ENCODE measurements around the gene SMCR8. TPM values are rescaled to one million over a fixed set of nuclear protein-coding genes. Genes with fewer than 3 reads are reported as not detected.

Gene SMCR8
- total and polyA plus RNA-seq, 4 donors, result 0.76 to 9.7 (median 6.1) TPM

- Histone ChIP-seq H3K27ac (ENCODE audit: low read depth in 1 of 2, low read length in 2 of 2) (no peak overlapping the region), H3K36me3 (ENCODE audit: control insufficient read depth in 4 of 4, insufficient read depth in 3 of 4, low read depth in 1 of 4, low read length in 3 of 4) (peaks cover 4 to 23% (median 11%) of the 10 kb centered on the region in 4 donors), H3K27me3 (ENCODE audit: control insufficient read depth in 4 of 4, insufficient read depth in 4 of 4, low read length in 3 of 4) (no peaks in the 10 kb centered on the region), H3K9ac (ENCODE audit: low read depth in 1 of 2, low read length in 2 of 2) (no peak overlapping the region), H3K9me3 (ENCODE audit: control insufficient read depth in 4 of 4, low read length in 3 of 4) (no peaks in the 10 kb centered on the region), H3K4me3 (ENCODE audit: low read depth in 1 of 3, low read length in 3 of 3) (no peak overlapping the region), H3K4me1 (ENCODE audit: control insufficient read depth in 4 of 4, insufficient read depth in 4 of 4, low read length in 3 of 4) (no peaks in the 10 kb centered on the region)
- TF ChIP-seq RXRA (IDR thresholded peaks at IDR 0.05), result no peak
- TF ChIP-seq ATF3 (IDR thresholded peaks at IDR 0.05), result no peak
- TF ChIP-seq ZBTB33 (IDR thresholded peaks at IDR 0.05), result no peak
- TF ChIP-seq REST (IDR thresholded peaks at IDR 0.05), result no peak
- TF ChIP-seq YY1 (IDR thresholded peaks at IDR 0.05), result no peak
- no peak for TF ChIP-seq CTCF (IDR thresholded peaks at IDR 0.05; ENCODE audit: low read depth, low read length, missing input control)
- no peak for TF ChIP-seq RAD21 (IDR thresholded peaks at IDR 0.05)
- no peak for TF ChIP-seq NR2F2 (IDR thresholded peaks at IDR 0.05)
- TF ChIP-seq MAX (IDR thresholded peaks at IDR 0.05), result no peak
- TF ChIP-seq FOXA1 (IDR thresholded peaks at IDR 0.05), result no peak
- no peak for TF ChIP-seq HNF4G (IDR thresholded peaks at IDR 0.05)
- TF ChIP-seq GABPA (IDR thresholded peaks at IDR 0.05 in 1 of 2, conservative IDR thresholded peaks at IDR 0.05 in 1 of 2), result no peak
- TF ChIP-seq SP1 (IDR thresholded peaks at IDR 0.05), result no peak
- no peak for TF ChIP-seq EGR1 (IDR thresholded peaks at IDR 0.05; ENCODE audit: low read depth in 2 of 2)
- TF ChIP-seq FOXA2 (IDR thresholded peaks at IDR 0.05), result no peak
- 53% methylated on average over 14 of the region's 14 CpGs for WGBS
- DNase-seq (ENCODE audit: low spot score), result peak; percentile 46
Observed at GRCh38 chr17:18267927-18268711, 47.0 kb upstream of the SMCR8 start.

All from liver (tissue), 9 donors.